LNCaP clone FGC (cell line): ENCODE data around the gene CALD1.

Source experiments
- DNase-seq: peaks from one replicate; pipeline ENCODE4 v3.0.0-alpha.2; 2011; ENCODE audit warnings: low read depth
- H3K4me3 ChIP-seq: 2 replicates; pipeline ENCODE4 v1.5.1; 2011; ENCODE audit warnings: mild to moderate bottlenecking, low read depth, low read length, control low read depth
- TF ChIP-seq, protein P1 (sequence below): IDR thresholded peaks from 2 replicates; pipeline ENCODE4 v1.5.1; 2012; ENCODE audit warnings: mild to moderate bottlenecking; ENCODE audit not compliant: control insufficient read depth, insufficient read depth; ENCODE audit errors: extremely low read depth

Gene CALD1

DNA sequence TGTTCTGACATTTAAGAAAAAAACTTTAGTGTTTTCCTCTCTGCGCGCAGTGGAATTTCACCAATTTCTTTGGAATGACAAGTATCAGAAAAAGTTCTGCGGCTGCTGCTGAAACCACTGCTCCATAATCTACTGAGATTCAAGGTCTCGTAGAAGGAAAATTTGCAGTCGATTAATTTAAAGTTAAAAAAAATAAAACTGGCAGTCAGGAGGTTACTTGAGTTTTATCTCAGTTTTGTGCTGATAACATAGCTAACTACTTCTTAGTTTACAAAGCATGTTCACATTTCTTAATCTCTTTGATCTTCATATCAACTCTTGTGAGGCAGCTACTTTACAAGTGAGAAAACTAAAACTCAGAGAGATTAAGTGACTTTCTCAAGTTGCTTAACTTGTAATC lies 18.2 kb upstream of the CALD1 start:
- DNase-seq = no peak
- H3K4me3 ChIP-seq = no peak overlapping the region
- TF ChIP-seq, protein P1, sequence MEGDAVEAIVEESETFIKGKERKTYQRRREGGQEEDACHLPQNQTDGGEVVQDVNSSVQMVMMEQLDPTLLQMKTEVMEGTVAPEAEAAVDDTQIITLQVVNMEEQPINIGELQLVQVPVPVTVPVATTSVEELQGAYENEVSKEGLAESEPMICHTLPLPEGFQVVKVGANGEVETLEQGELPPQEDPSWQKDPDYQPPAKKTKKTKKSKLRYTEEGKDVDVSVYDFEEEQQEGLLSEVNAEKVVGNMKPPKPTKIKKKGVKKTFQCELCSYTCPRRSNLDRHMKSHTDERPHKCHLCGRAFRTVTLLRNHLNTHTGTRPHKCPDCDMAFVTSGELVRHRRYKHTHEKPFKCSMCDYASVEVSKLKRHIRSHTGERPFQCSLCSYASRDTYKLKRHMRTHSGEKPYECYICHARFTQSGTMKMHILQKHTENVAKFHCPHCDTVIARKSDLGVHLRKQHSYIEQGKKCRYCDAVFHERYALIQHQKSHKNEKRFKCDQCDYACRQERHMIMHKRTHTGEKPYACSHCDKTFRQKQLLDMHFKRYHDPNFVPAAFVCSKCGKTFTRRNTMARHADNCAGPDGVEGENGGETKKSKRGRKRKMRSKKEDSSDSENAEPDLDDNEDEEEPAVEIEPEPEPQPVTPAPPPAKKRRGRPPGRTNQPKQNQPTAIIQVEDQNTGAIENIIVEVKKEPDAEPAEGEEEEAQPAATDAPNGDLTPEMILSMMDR = no peak

DNA sequence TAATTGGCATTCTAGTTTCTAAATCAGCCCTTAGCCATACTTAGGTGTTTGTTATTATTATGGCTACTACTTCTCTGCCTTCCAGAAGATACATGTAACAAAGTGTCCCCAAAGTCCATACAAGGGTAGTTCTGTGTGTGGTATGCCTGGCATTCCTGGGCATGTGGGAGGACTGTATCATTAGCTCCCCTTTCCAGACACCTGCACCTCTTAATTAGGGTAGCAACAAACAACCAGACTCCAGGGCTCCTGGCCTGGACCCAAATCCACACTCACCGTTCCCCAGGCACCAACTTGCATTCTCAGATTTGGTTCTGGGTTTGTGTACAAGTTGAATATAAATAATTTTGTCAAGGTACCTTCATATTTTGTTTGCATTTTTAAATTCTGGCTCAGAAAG lies 15.5 kb upstream of the CALD1 start:
- no peak overlapping the region for H3K4me3 ChIP-seq
- no peak for DNase-seq
- TF ChIP-seq, protein P1 = no peak

DNA sequence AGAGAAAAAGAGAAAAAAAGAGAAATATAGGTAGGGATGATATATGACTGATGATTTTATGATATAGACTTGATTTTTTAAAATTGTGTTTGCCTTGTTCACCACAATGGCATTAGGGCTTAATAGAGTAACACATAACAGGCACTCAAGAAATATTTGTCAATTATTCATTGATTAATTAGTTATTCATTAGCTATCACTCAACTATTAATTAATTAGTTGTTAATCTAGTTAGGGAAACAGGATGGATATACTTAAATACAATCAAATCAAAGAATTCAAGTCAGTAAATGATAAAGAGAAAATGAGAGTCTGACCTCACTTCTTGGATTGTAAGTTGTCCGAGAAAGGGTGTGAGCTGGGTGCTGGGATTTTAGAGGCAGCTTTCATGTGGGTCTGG lies 15.1 kb upstream of the CALD1 start:
- H3K4me3 ChIP-seq = no peak overlapping the region
- TF ChIP-seq, protein P1 = no peak
- DNase-seq = no peak

DNA sequence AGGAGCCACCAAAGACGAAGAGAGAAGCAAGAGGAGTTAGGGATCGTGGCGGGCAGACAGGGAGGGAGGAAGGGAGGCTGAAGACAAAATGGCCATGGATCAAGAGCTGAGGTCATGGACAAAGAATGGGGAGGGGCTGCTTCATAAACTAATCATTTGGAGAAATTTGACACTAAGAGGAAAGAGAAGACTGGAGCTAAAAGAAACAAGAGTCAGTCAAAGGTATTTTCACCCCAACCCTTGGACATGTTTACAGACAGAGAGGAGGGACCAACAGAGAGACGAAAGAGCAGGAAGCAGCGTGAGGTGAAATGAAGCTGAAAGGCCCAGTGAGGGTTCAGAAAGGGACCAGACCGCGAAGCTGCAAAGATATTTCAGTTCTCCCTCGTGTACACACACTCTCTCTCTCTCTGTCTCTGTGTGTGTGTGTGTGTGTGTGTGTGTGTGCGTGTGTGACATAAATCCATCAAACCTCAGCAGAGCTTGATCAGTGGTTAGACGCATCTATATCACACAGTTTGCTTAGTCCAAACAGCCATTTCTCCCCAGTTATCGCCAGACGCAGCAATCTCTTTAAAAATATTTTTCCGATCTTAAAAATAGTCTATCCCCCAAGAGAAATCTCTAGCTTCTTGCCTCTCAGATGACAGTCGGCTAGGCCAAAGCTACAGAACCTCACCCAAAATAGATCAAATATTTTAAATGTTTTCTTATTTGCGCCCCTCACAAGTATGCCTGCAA lies 12.5 kb upstream of the CALD1 start:
- no peak for DNase-seq
- H3K4me3 ChIP-seq = no peak overlapping the region
- TF ChIP-seq, protein P1 = no peak

DNA sequence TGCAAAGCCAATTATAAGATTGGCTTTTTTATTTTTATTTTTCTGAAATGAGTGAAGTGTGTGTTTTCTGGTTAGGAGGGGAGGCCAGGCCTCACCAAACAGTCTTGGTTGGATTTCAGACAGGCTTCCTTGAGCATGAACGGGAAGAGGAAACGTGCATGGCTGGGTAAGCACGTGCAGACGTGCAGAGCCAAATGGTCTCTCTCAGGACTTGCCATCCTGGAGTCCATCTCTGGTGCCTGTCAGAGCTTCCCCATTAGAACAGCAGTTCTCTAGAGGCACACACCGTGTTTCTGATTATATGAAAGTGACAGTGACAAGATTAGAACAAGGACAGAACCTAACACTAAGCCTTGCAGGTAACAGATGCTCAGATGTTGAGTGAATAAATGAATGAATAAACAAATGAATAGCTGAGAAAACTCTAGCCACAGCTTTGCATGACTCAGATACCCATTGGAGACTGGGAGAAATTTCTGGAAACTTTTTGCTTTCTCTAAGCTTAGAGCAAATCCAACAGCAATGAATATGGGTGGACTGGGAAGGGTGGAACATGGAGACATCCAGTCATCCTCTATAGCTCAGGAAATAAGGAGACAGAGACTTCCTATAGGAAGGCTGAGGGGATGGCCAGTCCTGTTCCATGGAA lies 11.8 kb upstream of the CALD1 start:
- no peak for DNase-seq
- H3K4me3 ChIP-seq = no peak overlapping the region
- TF ChIP-seq, protein P1 = no peak

DNA sequence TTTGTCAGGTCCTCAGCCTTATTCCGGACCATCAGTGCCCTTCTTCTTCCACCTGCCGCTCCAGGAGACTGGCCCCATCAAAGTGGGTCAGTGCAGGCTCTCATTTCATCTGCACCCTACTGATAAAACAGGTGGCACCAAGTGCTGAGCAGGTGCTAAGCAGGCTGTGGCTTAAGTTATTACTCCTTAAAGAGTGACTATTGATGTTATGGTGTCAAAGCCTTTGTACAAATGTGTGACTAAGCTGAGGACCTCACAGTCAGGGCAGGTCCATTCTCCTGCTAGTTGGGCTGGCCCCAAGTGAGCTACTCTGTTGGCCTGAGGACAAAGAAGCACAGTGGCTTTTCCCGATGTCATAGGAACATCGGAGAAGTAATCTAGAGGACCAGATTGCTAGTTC lies 11.2 kb upstream of the CALD1 start:
- no peak overlapping the region for H3K4me3 ChIP-seq
- no peak for DNase-seq
- TF ChIP-seq, protein P1 = no peak
